ENCODE measurements around the gene MYO16. TPM values are rescaled to one million over a fixed set of nuclear protein-coding genes. Genes with fewer than 3 reads are reported as not detected.

The MYO16 gene
- total and polyA plus RNA-seq, 2 donors (not counting 1 experiment from before 2014, with no cell fraction given): under 0.01 to 0.01 TPM

GRCh38 chr13:109162248-109163036, 533.0 kb downstream of the MYO16 start:
- no peak for TF ChIP-seq EZH2 (IDR thresholded peaks at IDR 0.05; ENCODE audit: low read length, missing control alignments)
- TF ChIP-seq, protein P1, sequence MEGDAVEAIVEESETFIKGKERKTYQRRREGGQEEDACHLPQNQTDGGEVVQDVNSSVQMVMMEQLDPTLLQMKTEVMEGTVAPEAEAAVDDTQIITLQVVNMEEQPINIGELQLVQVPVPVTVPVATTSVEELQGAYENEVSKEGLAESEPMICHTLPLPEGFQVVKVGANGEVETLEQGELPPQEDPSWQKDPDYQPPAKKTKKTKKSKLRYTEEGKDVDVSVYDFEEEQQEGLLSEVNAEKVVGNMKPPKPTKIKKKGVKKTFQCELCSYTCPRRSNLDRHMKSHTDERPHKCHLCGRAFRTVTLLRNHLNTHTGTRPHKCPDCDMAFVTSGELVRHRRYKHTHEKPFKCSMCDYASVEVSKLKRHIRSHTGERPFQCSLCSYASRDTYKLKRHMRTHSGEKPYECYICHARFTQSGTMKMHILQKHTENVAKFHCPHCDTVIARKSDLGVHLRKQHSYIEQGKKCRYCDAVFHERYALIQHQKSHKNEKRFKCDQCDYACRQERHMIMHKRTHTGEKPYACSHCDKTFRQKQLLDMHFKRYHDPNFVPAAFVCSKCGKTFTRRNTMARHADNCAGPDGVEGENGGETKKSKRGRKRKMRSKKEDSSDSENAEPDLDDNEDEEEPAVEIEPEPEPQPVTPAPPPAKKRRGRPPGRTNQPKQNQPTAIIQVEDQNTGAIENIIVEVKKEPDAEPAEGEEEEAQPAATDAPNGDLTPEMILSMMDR (conservative IDR thresholded peaks at IDR 0.05 in 1 of 2, IDR thresholded peaks at IDR 0.05 in 1 of 2; ENCODE audit: low read depth in 1 of 2, low read length in 2 of 2): no peak
- Histone ChIP-seq H3K79me2 (ENCODE audit: control insufficient read depth, insufficient read depth, low read length) (no peaks in the 10 kb centered on the region), H3K27me3 (ENCODE audit: control insufficient read depth, insufficient read depth, low read length) (no peaks in the 10 kb centered on the region), H4K20me1 (ENCODE audit: control insufficient read depth, extremely low read depth, insufficient read depth, low read length) (no peaks in the 10 kb centered on the region), H3K4me2 (ENCODE audit: extremely low read depth, insufficient read depth, low read length) (no peak overlapping the region), H3K36me3 (ENCODE audit: control insufficient read depth, insufficient read depth, low read length) (no peaks in the 10 kb centered on the region), H2AFZ (ENCODE audit: low read length) (no peak overlapping the region), H3K4me3 (replicated peaks in 1 of 4; ENCODE audit: control extremely low read depth in 1 of 4, insufficient read depth in 1 of 4, low read depth in 3 of 4, low read length in 4 of 4) (no peak overlapping the region), H3K4me1 (ENCODE audit: control insufficient read depth, extremely low read depth, insufficient read depth, low read length) (peaks cover 3% of the 10 kb centered on the region), H3K27ac (ENCODE audit: insufficient read depth, low read length) (no peak overlapping the region), H3K9ac (ENCODE audit: insufficient read depth, low read length) (no peak overlapping the region), H3K9me3 (ENCODE audit: control insufficient read depth, insufficient read depth, low read depth, low read length) (no peaks in the 10 kb centered on the region)
- no peak for DNase-seq (ENCODE audit: low read depth in 2 of 2)

DNA sequence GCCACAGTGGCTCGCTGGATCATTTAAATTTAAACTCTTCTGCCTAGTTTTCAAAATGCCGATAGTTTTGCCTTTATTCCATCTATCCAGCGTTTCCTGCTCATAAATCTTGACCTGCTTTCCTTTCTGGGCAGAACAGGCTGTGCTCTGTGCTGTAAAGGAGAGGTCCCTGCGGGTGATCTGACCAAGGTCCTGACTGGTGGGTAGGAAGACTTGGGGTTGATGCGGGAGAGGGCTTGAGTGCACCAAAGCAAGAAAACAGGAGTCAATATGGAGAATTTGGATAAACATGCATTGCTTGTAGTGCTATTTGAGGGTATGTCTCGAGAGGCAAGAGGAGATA, 533.6 kb downstream of the MYO16 start:
- no peak overlapping the region for H2AFZ ChIP-seq (ENCODE audit: low read length)
- H4K20me1 ChIP-seq (ENCODE audit: control insufficient read depth, extremely low read depth, insufficient read depth, low read length): no peaks in the 10 kb centered on the region
- no peaks in the 10 kb centered on the region for H3K36me3 ChIP-seq (ENCODE audit: control insufficient read depth, insufficient read depth, low read length)
- no peaks in the 10 kb centered on the region for H3K9me3 ChIP-seq (ENCODE audit: control insufficient read depth, insufficient read depth, low read depth, low read length)
- H3K27me3 ChIP-seq (ENCODE audit: control insufficient read depth, insufficient read depth, low read length): no peaks in the 10 kb centered on the region
- no peak for DNase-seq (ENCODE audit: low read depth in 2 of 2)
- no peak overlapping the region for H3K9ac ChIP-seq (ENCODE audit: insufficient read depth, low read length)
- TF ChIP-seq, protein P1 (conservative IDR thresholded peaks at IDR 0.05 in 1 of 2, IDR thresholded peaks at IDR 0.05 in 1 of 2; ENCODE audit: low read depth in 1 of 2, low read length in 2 of 2): no peak
- no peak for TF ChIP-seq EZH2 (IDR thresholded peaks at IDR 0.05; ENCODE audit: low read length, missing control alignments)
- no peaks in the 10 kb centered on the region for H3K79me2 ChIP-seq (ENCODE audit: control insufficient read depth, insufficient read depth, low read length)
- H3K4me3 ChIP-seq (replicated peaks in 1 of 4; ENCODE audit: control extremely low read depth in 1 of 4, insufficient read depth in 1 of 4, low read depth in 3 of 4, low read length in 4 of 4): no peak overlapping the region
- no peak overlapping the region for H3K27ac ChIP-seq (ENCODE audit: insufficient read depth, low read length)
- H3K4me2 ChIP-seq (ENCODE audit: extremely low read depth, insufficient read depth, low read length): no peak overlapping the region
- peaks cover 3% of the 10 kb centered on the region for H3K4me1 ChIP-seq (ENCODE audit: control insufficient read depth, extremely low read depth, insufficient read depth, low read length)

GRCh38 chr13:109165417-109165904, 536.0 kb downstream of the MYO16 start:
- Histone ChIP-seq H4K20me1 (ENCODE audit: control insufficient read depth, extremely low read depth, insufficient read depth, low read length) (no peaks in the 10 kb centered on the region), H2AFZ (ENCODE audit: low read length) (no peak overlapping the region), H3K79me2 (ENCODE audit: control insufficient read depth, insufficient read depth, low read length) (no peaks in the 10 kb centered on the region), H3K4me1 (ENCODE audit: control insufficient read depth, extremely low read depth, insufficient read depth, low read length) (peaks cover 3% of the 10 kb centered on the region), H3K9ac (ENCODE audit: insufficient read depth, low read length) (no peak overlapping the region), H3K36me3 (ENCODE audit: control insufficient read depth, insufficient read depth, low read length) (no peaks in the 10 kb centered on the region), H3K27ac (ENCODE audit: insufficient read depth, low read length) (no peak overlapping the region), H3K9me3 (ENCODE audit: control insufficient read depth, insufficient read depth, low read depth, low read length) (no peaks in the 10 kb centered on the region), H3K27me3 (ENCODE audit: control insufficient read depth, insufficient read depth, low read length) (no peaks in the 10 kb centered on the region), H3K4me3 (replicated peaks in 1 of 4; ENCODE audit: control extremely low read depth in 1 of 4, insufficient read depth in 1 of 4, low read depth in 3 of 4, low read length in 4 of 4) (no peak overlapping the region), H3K4me2 (ENCODE audit: extremely low read depth, insufficient read depth, low read length) (no peak overlapping the region)
- no peak for DNase-seq (ENCODE audit: low read depth in 2 of 2)
- TF ChIP-seq, protein P1 (conservative IDR thresholded peaks at IDR 0.05 in 1 of 2, IDR thresholded peaks at IDR 0.05 in 1 of 2; ENCODE audit: low read depth in 1 of 2, low read length in 2 of 2): no peak
- TF ChIP-seq EZH2 (IDR thresholded peaks at IDR 0.05; ENCODE audit: low read length, missing control alignments): no peak
